Activated CD8-positive, alpha-beta memory T cell treated with anti-CD3 and anti-CD28 coated beads for 4 hours (primary cell): ENCODE results near the gene FGGY.
"Not testable (repeated sequence)": the region's sequence is repeated elsewhere in the genome, so short reads cannot be mapped to it uniquely, and the experiment has no call there.

Experiments
- DNase-seq, 2 donors: peaks; one replicate each; pipeline ENCODE4 v3.0.0-alpha.2; 2020; ENCODE audit warnings: low read depth in 2 of 2

FGGY gene

GRCh38 chr1:59545830-59546229 is 248.9 kb downstream of the FGGY start:
- DNase-seq: no peak

- no peak for DNase-seq
Measured at GRCh38 chr1:59549066-59549837, 252.4 kb downstream of the FGGY start.

DNA sequence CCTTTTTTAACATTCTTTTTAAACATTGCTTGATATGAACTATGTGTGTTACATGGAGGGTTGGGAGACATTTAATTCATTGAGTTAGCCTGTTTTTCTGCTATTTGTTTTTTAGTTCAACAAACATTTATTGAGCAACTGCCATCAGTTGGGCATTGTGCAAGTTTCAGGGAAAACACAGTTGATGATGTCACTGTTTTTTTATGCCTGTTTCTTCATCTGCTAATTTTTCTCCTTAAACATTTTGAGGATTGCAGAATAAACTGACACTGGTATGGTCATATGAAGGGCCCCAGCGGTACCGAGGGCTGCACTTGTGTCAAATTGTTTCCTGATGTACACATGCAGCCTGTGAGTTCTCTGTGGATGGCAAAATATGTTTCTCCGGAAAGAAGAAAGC is 253.0 kb downstream of the FGGY start:
- no peak for DNase-seq

GRCh38 chr1:59552007-59552406 is 255.1 kb downstream of the FGGY start:
- DNase-seq: no peak

DNA sequence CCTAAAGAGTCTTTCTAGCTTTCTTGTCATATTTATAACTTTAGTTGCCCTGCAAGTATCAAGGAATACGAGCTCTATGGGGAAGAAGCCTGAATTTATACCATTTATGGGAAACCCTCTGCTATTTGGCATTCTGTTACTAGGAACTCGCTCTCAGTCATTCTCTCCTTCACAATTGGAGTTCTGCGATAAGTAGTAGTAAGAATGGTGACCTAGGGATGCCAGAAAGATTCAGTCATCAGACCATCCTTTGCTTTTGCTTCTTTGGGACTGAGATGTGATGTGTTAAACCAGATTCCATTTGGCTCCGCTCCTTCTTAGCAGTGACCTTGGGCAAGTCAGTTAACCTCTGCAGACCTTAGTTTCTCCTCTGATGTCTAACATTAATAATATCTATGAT is 256.5 kb downstream of the FGGY start:
- DNase-seq: no peak

DNA sequence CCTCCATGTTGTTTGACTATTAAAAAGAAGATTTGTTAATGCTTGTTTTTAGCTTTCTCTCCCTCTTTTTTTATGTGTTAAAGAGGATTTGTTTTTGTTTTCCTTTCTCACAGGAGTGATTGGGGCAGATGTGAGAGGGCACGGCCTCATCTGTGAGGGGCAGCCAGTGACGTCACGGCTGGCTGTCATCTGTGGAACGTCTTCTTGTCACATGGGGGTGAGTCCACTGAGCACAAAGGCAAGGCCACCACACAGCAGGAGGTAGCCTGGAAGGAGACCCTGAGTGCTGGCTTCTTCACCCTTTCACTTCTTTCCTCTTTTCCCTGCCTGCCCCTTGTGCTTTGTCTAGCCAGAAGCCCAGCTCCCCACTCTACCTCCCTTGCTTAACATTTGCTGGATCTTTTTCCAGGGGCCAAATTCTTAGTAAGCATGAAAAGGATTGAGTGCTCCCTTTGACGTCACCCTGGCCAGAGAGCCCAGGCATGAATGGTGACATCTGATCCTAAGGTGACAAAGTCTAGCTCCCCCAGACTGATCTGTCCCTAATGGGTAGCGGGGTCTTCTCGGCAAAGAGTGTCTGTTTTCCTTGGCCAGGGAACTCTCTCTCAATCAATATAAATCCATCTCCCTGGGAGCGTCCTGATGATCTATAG is 257.2 kb downstream of the FGGY start:
- DNase-seq: no peak

- DNase-seq: no peak
Measured at GRCh38 chr1:59554752-59555151, 257.9 kb downstream of the FGGY start.

GRCh38 chr1:59556398-59556797 is 259.5 kb downstream of the FGGY start:
- DNase-seq: no peak

- no peak for DNase-seq
Measured at GRCh38 chr1:59556802-59557548, 260.1 kb downstream of the FGGY start.

DNA sequence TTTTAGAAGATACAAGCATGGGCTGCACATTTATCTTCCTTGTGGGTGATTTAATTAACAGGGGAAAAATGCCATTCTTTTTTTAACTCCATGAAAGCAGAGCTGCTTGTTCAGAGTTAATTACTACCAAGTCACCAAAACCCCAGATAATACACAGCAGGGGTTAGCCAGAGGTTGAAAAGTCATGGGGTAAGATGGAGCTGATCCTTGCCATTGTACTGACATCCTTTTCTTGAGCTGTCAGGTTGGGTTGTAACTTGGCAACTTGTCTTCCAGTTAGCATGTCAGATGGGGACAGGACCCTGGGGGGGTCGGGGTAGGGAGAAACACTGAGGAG is 260.6 kb downstream of the FGGY start:
- DNase-seq: no peak

- not testable (repeated sequence) for DNase-seq
Measured at GRCh38 chr1:59558580-59558979, 261.7 kb downstream of the FGGY start.

GRCh38 chr1:59560807-59561450 is 264.0 kb downstream of the FGGY start:
- no peak for DNase-seq

DNA sequence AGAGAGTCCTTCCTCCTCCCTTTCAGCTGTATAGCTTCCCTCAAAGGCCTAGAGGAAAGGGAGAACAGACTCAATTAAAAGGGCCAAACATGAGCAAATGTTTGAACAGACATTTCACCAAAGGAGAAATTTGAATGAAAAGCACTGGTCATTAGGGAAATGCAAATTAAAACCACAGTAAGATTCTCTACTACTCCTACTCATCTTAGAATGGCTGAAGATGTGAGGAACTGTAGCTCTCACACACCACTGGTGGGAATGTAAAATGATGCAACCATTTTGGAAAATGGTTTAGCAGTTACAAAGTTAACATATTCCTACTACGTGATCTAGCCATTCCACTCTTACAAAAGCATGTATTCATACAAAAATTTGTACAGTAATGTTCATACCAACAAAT is 264.9 kb downstream of the FGGY start:
- no peak for DNase-seq

GRCh38 chr1:59564192-59564891 is 267.4 kb downstream of the FGGY start:
- DNase-seq: no peak

- no peak for DNase-seq
Measured at GRCh38 chr1:59565611-59566410, 268.9 kb downstream of the FGGY start.

DNA sequence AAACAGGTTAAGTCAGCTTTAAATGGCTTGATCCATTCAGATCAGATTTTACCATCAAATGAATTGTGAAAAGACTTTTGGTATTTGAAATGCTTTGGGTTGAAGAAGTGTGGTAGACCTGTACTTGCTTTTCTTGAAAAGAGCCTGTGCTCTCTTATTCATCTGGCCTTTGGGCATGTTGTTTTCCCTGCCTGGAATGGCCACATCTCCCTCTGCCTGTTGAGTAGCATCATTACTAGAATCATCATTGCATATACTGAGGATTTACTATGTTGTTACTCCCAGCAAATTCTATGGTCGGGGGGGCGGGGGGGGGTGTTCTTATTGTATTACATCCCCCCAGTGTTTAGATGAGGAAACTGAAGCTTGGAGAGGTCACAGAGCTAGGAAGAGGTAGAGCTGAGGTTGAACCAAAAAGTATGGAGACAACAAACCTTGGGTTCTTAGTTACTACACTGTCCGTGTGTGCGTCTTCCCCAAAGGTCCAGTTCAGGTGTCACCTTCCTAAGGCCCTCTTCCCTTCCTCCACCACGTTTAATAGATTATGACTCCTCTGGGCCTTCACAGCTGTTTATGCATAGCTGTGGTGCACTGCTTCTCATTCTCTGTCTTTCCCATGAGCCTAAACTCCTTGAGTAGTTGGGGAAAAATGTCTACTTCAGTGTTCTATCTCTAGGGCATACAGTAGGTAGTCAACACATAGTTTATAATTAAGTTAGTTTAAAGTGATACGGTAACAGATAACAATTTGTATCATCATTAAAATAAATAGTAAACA is 271.5 kb downstream of the FGGY start:
- DNase-seq: no peak

GRCh38 chr1:59569198-59569597 is 272.3 kb downstream of the FGGY start:
- DNase-seq: no peak

DNA sequence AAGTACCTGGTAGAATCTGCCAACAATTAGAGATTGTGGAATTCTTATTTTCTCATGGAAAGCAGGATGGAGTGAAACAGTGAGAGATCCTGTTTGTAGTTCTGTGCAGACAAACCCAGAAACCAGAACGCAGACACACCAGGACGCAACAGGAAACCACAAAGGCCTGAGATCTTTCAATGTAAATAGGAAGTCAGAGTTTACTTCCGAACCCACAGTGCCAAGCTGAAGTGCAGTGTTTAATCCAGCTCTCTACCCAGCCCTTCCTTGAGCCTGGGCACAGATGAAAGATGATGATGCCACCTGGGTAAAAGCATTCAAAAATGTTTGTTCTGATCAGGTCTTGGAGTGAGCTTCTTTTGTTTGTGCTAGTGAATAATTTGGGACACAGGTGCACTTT is 273.6 kb downstream of the FGGY start:
- no peak for DNase-seq

DNA sequence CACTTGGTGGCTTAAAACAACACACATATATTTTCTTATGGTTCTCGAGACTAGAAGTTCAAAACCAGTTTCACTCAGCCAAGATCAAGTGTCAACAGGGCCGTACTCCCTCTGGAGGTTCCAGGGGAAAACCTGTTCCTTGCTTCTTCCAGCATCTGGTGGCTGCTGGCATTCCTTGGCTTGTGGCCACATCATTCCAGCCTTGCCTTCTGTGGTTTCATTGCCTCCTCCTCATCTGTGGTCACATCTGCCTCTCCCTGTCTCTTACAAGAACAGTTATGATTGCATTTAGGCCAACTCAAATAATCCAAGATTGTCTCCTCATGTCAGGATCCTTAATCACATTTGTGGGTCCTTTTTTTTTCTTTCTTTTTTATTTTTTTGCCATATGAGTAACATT is 277.2 kb downstream of the FGGY start:
- no peak for DNase-seq

- no peak for DNase-seq
Measured at GRCh38 chr1:59577774-59578173, 280.9 kb downstream of the FGGY start.
